ENCODE measurements around the gene TTLL11. TPM values are rescaled to one million over a fixed set of nuclear protein-coding genes. Genes with fewer than 3 reads are reported as not detected.

Gene TTLL11
- polyA plus RNA-seq, 1 of the 3 experiments (the other 2 are of a cell fraction): 6.8 TPM

DNA sequence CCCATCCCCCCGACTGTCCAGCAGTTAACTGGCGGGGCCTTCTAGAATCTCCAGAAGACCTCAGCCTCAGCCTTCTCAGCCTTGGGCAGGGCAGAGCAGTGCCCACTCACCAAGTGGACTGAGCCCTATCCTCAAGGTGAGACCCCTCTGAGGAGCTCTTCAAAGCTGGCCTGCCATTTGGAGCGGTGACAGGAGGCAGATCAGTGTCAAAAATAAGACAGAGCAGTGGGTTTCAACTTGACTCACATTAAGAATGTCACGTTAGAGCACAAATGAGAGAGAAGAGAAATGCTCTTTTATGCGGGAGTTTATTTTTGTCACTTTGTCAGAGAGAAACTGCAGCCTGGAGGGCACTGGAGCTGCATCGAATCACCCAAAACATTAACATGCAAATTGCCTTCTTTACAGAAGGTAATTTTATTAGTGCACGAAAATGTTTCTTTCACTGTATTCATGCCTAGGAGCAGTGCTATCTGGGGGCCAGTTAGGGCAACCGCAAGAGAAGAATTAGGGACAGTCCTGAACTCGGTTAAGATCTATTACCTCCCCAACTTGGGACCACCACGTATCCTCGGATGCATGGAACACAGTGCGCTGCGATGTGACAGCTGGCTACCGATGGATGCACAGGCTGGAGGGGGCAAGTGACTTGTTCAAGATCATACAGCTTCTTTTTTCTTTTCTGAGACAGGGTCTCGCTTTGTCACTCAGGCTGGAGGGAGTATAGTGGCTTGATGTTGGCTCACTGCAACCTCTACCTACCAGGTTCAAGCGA lies 253.2 kb downstream of the TTLL11 start (continued):
- TF ChIP-seq RAD21 (IDR thresholded peaks at IDR 0.05; ENCODE audit: low read length): no peak

DNA sequence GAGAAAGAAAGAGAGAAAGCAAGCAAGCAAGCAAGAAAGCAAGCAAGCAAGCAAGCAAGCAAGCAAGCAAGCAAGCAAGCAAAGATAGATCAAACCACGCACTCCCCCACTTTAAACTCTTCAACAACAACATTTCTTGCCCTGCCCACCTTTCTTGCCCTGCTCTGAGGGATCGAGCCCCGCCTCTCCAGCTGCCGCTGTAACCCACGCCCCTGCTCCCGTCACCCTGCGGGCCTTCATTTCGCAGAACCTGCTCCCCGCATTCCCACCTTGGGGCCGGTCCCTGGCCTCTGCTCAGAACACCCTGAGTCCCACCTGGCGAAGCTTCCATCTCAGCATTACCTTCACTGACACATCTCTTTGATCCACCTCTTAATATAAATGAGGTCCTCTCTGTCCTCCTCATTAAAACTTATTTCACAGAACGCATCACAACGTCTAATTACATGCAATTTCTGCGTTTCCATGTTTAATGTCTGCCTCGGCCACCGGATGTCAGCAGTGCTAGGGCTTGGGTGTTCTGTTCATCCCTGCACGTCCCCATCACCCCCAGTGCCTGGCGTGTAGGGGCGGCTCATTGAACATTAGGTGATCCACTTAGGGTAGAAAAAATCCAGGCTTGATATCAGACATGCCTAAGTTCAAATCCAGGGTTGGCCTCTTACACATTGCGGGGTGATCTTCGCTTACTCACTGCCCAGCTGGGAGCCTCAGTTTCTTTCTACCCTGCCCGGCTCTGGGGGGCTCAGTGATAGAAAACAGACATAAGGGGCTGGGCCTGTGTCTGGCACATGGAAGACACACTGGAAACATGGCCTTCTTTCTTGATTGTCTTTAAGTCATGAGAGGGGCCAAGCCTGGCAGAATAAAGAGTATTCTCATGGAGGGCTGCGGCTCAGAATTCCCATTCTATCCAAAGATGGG lies 254.1 kb downstream of the TTLL11 start:
- DNase-seq: no peak
- Histone ChIP-seq H3K27me3 (ENCODE audit: insufficient read depth) (no peaks in the 10 kb centered on the region), H4K20me1 (ENCODE audit: insufficient read depth) (no peaks in the 10 kb centered on the region), H3K4me1 (ENCODE audit: control insufficient read depth in 1 of 2, insufficient read depth in 2 of 2, low read depth in 1 of 2, low read length in 1 of 2) (peaks cover 5 to 9% of the 10 kb centered on the region in 2 experiments; a peak in 2 of 4 replicates), H3K9me3 (no peaks in the 10 kb centered on the region), H3K79me2 (ENCODE audit: insufficient read depth) (no peaks in the 10 kb centered on the region), H3K27ac (ENCODE audit: low read depth in 2 of 2, low read length in 1 of 2) (no peak overlapping the region), H3F3A (replicated peaks; ENCODE audit: insufficient read depth) (peaks cover 9% of the 10 kb centered on the region), H3K4me2 (no peak overlapping the region), H3K9ac (no peak overlapping the region), H3K36me3 (replicated peaks in 1 of 2; ENCODE audit: control insufficient read depth in 1 of 2, insufficient read depth in 2 of 2, low read length in 1 of 2) (no peaks in the 10 kb centered on the region), H2AFZ (ENCODE audit: low read depth) (no peak overlapping the region), H3K9me2 (no peaks in the 10 kb centered on the region), H3K4me3 (ENCODE audit: low read depth in 2 of 2, low read length in 1 of 2) (no peak overlapping the region)
- POLR2A ChIA-PET: no interaction called here
- CTCF ChIA-PET: interaction anchor here (0.8 to 1.3 kb wide), 4 partner anchors 14 to 258 kb away, joined by 3 to 4 read pairs (median 4); no protein-coding TSS in a partner anchor
- 93% methylated on average over 23 of the region's 23 CpGs for WGBS (ENCODE audit: low lambda C conversion rate)
- TF ChIP-seq GATA2 (CRISPR knock-in tag; IDR thresholded peaks at IDR 0.05): no peak
- TF ChIP-seq NFIC (IDR thresholded peaks at IDR 0.05; ENCODE audit: borderline replicate concordance): no peak
- TF ChIP-seq, protein P1, sequence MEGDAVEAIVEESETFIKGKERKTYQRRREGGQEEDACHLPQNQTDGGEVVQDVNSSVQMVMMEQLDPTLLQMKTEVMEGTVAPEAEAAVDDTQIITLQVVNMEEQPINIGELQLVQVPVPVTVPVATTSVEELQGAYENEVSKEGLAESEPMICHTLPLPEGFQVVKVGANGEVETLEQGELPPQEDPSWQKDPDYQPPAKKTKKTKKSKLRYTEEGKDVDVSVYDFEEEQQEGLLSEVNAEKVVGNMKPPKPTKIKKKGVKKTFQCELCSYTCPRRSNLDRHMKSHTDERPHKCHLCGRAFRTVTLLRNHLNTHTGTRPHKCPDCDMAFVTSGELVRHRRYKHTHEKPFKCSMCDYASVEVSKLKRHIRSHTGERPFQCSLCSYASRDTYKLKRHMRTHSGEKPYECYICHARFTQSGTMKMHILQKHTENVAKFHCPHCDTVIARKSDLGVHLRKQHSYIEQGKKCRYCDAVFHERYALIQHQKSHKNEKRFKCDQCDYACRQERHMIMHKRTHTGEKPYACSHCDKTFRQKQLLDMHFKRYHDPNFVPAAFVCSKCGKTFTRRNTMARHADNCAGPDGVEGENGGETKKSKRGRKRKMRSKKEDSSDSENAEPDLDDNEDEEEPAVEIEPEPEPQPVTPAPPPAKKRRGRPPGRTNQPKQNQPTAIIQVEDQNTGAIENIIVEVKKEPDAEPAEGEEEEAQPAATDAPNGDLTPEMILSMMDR (IDR thresholded peaks at IDR 0.05): peak; percentile 29
- peak; percentile 49 for TF ChIP-seq SMC3 (IDR thresholded peaks at IDR 0.05; ENCODE audit: low read depth, low read length)
- TF ChIP-seq YY1 (IDR thresholded peaks at IDR 0.05; ENCODE audit: low read depth): no peak
- TF ChIP-seq POLR2AphosphoS5 (IDR thresholded peaks at IDR 0.05; ENCODE audit: low read depth, low read length): no peak
- TF ChIP-seq SIN3A (IDR thresholded peaks at IDR 0.05; ENCODE audit: borderline replicate concordance, low read depth, low read length): no peak
- no peak for TF ChIP-seq TCF12 (IDR thresholded peaks at IDR 0.05)
- peak; percentile 44 for TF ChIP-seq RAD21 (IDR thresholded peaks at IDR 0.05; ENCODE audit: low read length)
- no peak for TF ChIP-seq NRF1 (IDR thresholded peaks at IDR 0.05; ENCODE audit: low read depth, low read length)
- TF ChIP-seq, protein P2, sequence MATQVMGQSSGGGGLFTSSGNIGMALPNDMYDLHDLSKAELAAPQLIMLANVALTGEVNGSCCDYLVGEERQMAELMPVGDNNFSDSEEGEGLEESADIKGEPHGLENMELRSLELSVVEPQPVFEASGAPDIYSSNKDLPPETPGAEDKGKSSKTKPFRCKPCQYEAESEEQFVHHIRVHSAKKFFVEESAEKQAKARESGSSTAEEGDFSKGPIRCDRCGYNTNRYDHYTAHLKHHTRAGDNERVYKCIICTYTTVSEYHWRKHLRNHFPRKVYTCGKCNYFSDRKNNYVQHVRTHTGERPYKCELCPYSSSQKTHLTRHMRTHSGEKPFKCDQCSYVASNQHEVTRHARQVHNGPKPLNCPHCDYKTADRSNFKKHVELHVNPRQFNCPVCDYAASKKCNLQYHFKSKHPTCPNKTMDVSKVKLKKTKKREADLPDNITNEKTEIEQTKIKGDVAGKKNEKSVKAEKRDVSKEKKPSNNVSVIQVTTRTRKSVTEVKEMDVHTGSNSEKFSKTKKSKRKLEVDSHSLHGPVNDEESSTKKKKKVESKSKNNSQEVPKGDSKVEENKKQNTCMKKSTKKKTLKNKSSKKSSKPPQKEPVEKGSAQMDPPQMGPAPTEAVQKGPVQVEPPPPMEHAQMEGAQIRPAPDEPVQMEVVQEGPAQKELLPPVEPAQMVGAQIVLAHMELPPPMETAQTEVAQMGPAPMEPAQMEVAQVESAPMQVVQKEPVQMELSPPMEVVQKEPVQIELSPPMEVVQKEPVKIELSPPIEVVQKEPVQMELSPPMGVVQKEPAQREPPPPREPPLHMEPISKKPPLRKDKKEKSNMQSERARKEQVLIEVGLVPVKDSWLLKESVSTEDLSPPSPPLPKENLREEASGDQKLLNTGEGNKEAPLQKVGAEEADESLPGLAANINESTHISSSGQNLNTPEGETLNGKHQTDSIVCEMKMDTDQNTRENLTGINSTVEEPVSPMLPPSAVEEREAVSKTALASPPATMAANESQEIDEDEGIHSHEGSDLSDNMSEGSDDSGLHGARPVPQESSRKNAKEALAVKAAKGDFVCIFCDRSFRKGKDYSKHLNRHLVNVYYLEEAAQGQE (IDR thresholded peaks at IDR 0.05; ENCODE audit: low read depth, low read length): no peak
- TF ChIP-seq, protein P3, sequence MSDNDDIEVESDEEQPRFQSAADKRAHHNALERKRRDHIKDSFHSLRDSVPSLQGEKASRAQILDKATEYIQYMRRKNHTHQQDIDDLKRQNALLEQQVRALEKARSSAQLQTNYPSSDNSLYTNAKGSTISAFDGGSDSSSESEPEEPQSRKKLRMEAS (IDR thresholded peaks at IDR 0.05; ENCODE audit: low read depth): no peak
- TF ChIP-seq, protein P4, sequence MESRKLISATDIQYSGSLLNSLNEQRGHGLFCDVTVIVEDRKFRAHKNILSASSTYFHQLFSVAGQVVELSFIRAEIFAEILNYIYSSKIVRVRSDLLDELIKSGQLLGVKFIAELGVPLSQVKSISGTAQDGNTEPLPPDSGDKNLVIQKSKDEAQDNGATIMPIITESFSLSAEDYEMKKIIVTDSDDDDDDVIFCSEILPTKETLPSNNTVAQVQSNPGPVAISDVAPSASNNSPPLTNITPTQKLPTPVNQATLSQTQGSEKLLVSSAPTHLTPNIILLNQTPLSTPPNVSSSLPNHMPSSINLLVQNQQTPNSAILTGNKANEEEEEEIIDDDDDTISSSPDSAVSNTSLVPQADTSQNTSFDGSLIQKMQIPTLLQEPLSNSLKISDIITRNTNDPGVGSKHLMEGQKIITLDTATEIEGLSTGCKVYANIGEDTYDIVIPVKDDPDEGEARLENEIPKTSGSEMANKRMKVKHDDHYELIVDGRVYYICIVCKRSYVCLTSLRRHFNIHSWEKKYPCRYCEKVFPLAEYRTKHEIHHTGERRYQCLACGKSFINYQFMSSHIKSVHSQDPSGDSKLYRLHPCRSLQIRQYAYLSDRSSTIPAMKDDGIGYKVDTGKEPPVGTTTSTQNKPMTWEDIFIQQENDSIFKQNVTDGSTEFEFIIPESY (IDR thresholded peaks at IDR 0.05; ENCODE audit: borderline replicate concordance, low read depth): no peak

Measured in SK-N-SH (cell line).